GM18499 (cell line): ENCODE data around the gene FAT4.

Experiments used
- ATAC-seq: cut with Tn5 transposase; IDR thresholded peaks from one replicate; pipeline ENCODE4 v1.9.1; 2021; ENCODE audit warnings: moderate number of reproducible peaks; ENCODE audit not compliant: insufficient read depth, unreplicated experiment

Gene FAT4

GRCh38 chr4:125316791-125317524 is 2.2 kb downstream of the FAT4 start:
- ATAC-seq: no peak

DNA sequence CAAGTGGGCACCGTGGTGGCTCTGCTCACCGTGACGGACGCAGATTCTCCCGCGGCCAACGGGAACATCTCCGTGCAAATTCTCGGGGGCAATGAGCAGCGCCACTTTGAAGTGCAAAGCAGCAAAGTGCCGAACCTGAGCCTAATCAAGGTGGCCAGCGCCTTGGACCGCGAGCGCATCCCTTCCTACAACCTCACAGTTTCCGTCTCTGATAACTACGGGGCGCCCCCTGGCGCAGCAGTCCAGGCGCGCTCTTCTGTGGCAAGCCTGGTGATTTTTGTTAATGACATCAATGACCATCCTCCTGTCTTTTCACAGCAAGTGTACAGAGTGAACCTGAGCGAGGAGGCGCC is 2.7 kb downstream of the FAT4 start:
- ATAC-seq: no peak

GRCh38 chr4:125319311-125319710 is 4.6 kb downstream of the FAT4 start:
- ATAC-seq: no peak

DNA sequence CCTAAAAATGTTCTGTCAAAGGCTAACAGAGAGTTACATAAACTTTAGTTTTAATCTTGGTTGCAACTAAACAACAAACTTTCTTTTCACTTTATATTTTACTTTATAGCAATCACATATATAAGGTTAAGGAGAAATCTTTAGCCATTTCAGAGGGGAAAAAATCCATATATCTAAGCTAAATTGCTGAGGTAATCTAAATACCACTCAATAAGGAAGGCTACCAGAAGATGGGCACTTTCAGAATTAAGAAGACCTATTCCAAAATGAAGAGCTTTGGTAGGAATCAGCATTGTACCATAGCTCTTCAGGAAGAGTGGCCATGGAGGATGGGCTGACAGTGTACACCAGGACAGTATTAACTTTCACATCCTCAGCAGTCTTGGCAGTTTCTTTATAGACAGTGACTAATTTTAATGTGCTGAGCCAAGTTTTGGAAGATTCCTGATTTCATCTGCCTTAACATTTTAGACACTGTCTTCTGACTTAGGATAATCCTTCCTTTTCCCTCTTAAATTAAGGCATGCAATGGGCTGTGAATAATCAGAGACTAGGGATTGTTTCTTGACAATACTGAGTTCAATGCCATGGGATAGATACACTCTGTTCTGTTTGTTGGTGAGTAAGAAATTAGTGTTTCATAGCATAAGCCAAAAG is 7.1 kb downstream of the FAT4 start:
- no peak for ATAC-seq

DNA sequence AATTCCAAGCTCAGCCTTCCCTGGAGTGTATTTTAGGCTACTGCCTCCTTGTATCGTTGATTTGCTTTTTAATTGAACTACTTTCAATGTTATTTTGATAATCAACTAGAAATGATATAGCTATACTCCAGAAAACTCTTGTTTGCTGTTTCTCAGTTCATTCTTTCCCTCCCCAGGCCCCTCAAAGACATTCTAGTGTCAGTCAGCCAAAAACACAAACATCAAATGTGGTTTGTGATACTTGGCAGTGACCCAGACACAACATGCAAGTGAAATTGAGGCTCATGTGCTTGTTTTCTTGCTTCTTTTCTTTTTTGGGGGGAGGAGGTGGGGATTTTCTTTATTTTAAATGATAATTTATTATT is 7.6 kb downstream of the FAT4 start:
- no peak for ATAC-seq

DNA sequence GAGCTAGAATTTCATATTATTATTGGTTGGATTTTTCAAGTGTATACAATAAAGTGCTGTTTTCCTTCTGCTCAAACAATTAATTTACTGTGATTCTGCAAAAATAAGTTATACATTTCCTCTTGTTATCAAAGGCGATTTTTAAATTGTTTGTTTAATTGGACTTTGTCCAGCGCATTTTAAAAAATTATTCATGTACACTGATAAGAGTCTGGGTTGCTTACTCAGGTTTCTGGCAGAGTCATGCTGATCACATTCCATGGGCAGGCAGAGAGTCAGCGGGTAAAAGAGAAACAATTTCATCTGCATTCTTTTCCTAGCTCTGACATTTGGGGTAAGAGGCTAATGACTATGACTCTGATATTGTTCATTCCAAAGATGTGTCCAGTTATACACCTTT is 8.9 kb downstream of the FAT4 start:
- ATAC-seq: no peak

DNA sequence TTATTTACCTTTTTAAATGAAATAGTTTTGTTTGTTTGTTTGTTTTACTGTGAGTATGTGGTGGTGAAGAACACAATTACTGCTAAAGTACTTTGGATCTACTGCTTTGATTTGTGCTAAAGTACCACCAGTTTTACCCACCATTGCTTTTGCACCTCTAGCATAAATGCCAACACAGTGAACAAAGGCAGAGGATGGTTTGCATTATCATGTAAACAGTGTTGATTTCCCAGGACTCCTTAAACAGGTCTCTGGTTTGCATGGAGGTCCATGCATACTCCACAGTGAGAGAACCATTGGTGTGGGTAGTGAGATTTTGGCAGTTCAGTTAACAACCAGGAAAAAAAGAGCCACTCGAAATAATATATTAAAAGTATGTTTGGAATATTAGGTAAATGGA is 11.0 kb downstream of the FAT4 start:
- ATAC-seq: no peak

DNA sequence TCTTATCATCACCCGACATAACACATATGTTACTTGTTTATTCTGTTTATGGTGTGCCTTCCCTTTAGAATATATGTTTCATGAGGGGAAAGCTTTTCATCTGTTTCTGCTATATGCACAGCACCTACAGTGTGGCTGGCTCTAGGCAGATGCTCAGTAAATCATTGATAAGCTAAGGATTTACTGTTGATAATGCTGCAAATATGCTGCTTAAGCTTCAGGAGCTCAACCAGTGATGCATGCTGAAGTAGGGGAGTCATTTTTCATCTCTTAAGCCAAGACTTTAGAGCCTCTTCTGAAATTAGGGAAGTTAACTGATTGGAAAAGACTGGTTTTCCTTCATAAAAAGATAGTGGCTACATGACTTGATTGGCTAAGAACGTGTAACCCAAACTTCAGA is 16.4 kb downstream of the FAT4 start:
- no peak for ATAC-seq

GRCh38 chr4:125334926-125335325 is 20.2 kb downstream of the FAT4 start:
- ATAC-seq: no peak

DNA sequence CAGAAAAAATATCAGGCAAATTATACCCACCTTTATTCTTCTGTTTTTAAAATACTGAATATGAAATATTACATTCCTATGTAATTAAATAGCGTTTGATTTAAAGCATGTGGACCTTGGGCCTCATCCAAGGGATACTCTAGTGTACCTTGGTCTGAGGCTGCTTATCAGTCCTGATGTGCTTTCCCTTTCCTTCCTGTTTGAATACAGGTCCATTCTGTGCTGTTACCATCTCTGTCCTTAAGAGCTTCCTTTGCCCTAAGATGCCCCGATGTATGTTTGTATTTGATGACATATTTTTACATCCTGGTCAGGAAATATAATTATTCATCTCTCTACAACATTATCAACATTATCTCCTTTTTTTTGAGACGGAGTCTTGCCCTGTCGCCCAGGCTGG is 24.1 kb downstream of the FAT4 start:
- ATAC-seq: no peak

- ATAC-seq: no peak
Observed at GRCh38 chr4:125344198-125344597, 29.4 kb downstream of the FAT4 start.

- no peak for ATAC-seq
Observed at GRCh38 chr4:125346616-125347015, 31.9 kb downstream of the FAT4 start.

DNA sequence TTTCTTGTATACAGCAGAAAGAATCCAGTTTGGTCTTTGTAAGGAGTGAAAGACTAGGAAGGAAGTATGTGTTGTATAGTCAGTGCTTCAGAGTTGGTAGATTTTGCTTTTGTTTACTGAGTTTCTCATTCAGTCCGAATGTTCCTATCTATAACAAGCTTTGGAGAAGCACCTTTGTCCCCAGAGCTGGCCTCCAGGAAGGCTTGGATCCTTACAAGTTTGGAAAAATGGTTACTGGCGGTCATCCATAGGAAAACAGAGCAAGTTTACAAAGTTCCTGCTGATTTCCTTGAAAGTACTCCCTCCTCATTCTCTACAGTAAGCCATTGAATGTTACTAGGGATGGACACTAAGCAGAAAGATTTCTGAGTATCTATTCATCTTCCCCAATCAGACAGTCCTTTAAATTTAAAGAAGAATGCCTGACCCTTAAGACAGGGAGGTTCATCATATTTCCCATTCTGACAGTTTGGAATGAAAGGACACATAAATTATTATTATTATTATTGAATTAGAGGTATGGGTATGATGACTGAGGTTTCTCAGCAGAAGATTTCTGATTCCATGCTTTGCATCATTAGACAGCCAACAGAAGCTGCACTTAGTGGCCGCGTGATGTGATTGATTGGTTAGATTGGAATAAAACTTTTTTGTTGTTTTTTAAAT is 35.8 kb downstream of the FAT4 start:
- ATAC-seq: no peak

- no peak for ATAC-seq
Observed at GRCh38 chr4:125352521-125352920, 37.8 kb downstream of the FAT4 start.

DNA sequence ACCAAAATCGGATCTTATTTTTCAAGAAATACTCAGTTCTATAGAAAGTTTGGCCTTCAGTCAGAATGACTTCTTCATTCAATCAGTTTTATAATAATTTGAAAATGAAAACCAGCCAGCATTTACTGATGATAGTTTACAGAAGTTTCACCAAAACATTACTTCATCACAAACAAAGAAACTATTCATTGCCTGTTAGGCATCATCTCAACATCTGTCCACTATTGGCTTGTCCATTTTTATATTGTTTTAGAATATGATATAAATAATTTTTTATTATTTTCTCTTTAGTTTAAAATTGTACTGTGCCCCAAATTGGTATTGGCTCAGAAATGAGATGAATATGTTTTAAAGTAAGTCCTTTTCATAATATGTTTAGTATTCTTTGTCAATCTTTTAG is 38.4 kb downstream of the FAT4 start:
- ATAC-seq: no peak

DNA sequence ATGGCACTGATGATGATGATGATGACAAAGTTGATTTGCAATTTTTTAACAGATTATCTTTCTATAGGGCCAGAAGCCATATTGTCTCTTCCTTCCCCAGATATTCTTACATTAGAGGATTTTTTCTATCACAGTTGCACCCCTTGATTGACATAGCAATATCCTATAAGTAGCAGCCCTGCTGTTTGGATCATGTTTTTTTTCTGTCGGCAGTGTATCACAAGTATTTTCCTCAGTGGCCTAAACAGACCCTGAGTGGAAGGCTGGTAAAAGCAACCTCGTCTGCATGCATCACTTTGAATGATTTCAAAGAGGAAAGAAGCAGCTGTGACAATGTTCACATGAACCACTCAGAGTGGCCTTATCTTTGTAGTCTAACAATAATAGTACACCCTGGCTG is 41.0 kb downstream of the FAT4 start:
- no peak for ATAC-seq

GRCh38 chr4:125357675-125358074 is 42.9 kb downstream of the FAT4 start:
- ATAC-seq: no peak

DNA sequence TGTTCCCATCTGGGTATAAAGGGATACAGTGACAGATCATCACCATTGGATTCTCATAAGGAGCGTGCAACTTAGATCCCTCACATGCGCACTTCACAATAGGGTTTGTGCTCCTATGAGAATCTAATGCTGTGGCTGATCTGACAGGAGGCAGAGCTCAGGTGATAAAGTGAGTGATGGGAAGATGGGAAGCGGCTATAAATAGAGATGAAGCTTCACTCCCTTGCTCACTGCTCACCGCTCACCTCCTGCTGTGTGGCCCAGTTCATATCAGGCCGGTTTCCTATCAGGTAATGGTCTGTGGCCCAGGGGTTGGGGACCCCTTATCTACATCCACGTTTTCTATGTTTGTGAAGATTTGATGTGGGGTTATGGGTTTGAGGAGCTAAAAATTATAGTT is 43.7 kb downstream of the FAT4 start:
- no peak for ATAC-seq

- no peak for ATAC-seq
Observed at GRCh38 chr4:125359363-125359762, 44.6 kb downstream of the FAT4 start.

DNA sequence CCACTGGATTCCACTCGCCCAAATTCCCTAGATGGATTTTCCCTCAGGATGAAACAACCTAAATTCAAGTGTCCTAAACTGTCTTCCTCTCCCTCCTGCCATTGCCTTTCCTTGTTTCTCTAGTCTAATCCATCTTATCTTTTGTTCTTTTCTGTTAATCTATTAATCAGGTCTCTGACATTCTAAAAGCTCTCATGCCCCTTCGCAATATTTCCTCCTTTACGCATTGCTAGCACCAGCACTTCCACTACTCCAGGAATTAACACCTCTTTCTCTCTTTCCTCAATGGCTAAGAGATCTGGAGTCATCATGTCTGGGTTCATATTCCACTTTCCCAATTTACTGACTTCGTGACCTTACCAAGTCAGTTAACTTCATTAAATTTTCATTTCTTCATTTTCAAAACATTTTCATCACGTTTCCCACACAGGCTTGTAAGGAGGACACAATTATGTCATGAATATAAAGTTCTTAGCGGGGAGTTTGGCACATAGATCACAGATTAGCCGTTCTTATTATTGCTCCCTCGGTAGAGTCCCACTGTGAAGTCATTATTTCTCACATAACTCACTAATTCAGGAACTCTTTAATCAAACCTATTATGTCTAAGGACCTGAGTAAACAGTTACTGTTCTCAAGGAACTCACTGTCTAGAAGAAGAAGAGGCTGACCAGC is 45.3 kb downstream of the FAT4 start:
- no peak for ATAC-seq

DNA sequence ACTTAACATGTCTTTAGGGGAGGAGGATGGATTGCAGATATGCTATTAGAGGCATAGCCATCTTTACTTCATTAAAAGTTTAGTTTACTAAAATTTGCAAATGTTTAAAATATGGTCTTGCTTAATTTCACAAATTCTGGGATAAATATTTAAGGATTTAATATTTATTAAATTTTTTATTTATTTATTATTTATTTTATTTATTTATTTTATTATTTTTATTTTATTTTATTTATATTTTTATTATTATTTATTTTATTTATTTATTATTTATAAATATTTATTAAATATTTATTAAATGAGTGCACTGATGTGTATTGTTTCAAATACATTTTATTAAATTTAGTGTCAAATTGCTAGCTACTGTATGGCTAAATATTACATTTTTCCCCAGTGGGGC is 46.0 kb downstream of the FAT4 start:
- ATAC-seq: no peak
